ENCODE data around the gene TAS2R20. TPM values are rescaled to one million over a fixed set of nuclear protein-coding genes. Genes with fewer than 3 reads are reported as not detected.
A peak's percentile ranks its signal among the peaks of the same experiment; 100 is the strongest.

The TAS2R20 gene
- polyA plus RNA-seq, 1 donor: 2.5 TPM

DNA sequence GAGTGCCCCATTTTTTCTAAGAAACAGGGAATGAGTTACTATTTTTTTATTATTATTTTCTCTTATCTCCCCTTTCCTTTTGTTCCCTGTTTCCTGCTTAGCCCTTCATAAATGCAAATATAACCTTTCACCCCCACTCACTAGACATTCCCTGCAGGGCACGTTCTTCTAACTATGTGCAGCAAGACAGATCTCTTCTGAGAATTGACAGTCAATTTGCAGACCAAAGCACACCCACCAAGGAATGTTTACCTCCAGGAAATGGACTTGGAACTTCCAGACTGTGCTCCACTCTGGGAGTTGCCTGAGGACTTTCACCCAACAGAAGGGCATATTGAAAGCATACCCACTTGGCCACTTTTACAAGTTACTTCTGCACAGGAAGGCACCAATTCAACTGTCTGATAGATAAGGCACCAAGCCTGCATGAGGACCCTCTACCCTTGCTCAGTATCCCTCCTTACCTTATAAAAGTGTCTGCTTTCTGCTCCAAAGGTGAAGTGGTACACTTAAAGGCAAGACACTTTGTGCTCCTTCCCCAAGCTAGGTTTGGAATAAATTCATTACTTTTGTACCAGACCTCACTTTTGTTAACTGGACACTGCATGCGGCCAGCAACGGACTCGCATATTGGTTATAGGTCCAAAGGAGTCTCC, 17.8 kb upstream of the TAS2R20 start:
- Histone ChIP-seq H3K9me3 (ENCODE audit: control insufficient read depth, low read depth, low read length) (no peaks in the 10 kb centered on the region), H3K27me3 (ENCODE audit: control insufficient read depth, insufficient read depth, low read length) (no peaks in the 10 kb centered on the region), H3K4me3 (ENCODE audit: low read length) (no peak overlapping the region), H3K27ac (ENCODE audit: low read length) (peak overlapping the region; percentile 70), H3K4me1 (ENCODE audit: control insufficient read depth, insufficient read depth, low read length) (peaks cover 18% of the 10 kb centered on the region), H3K36me3 (ENCODE audit: control insufficient read depth, insufficient read depth, low read length) (peaks cover 2% of the 10 kb centered on the region)
- peak; percentile 84 to 93 for DNase-seq
- WGBS (ENCODE audit: insufficient coverage, low lambda C conversion rate): 100% methylated on average over 3 of the region's 4 CpGs

DNA sequence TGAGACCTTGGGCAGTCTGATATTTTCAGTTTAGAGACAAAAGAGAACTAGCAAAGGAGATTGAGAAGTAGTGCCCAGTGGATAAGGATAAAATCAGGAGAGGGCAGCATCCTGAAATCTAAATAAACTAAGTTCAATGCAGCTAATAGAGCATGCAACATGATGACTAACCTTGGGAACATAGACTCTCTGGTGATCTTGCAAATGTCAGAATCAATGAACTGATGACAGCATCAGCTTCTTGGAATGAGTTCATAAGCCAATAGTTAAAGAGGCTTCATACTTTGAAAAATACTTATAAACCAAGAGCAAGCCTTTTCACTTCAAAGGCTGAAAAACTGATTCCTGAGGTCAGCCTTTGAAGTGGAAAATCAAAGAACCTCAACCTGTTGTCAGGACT, 16.1 kb upstream of the TAS2R20 start:
- Histone ChIP-seq H3K4me3 (ENCODE audit: low read length) (no peak overlapping the region), H3K4me1 (ENCODE audit: control insufficient read depth, insufficient read depth, low read length) (peaks cover 18% of the 10 kb centered on the region), H3K27me3 (ENCODE audit: control insufficient read depth, insufficient read depth, low read length) (no peaks in the 10 kb centered on the region), H3K27ac (ENCODE audit: low read length) (no peak overlapping the region), H3K9me3 (ENCODE audit: control insufficient read depth, low read depth, low read length) (no peaks in the 10 kb centered on the region), H3K36me3 (ENCODE audit: control insufficient read depth, insufficient read depth, low read length) (peaks cover 2% of the 10 kb centered on the region)
- DNase-seq: no peak

DNA sequence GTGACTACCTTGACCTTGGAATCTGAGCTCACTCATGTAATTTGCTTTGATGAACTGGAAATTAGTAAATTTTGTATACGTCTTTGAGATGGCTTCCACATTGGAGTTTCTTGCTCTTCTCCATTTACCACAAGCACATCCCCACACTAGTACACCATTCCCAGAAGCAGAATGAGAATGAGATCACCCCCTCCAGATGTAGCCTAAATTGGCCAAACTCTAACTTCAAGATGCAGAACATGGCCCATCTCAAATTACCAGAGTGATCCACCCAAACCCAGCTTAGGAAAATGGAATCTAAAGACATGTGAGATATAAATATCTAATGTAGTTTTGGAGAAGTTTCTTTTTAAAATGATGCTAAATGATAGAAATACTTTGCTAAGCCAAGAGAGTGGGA, 9.5 kb upstream of the TAS2R20 start:
- H3K36me3 ChIP-seq (ENCODE audit: control insufficient read depth, insufficient read depth, low read length): peaks cover 1% of the 10 kb centered on the region
- H3K9me3 ChIP-seq (ENCODE audit: control insufficient read depth, low read depth, low read length): no peaks in the 10 kb centered on the region
- no peak overlapping the region for H3K4me3 ChIP-seq (ENCODE audit: low read length)
- H3K4me1 ChIP-seq (ENCODE audit: control insufficient read depth, insufficient read depth, low read length): no peaks in the 10 kb centered on the region
- DNase-seq: no peak
- no peaks in the 10 kb centered on the region for H3K27me3 ChIP-seq (ENCODE audit: control insufficient read depth, insufficient read depth, low read length)
- WGBS (ENCODE audit: insufficient coverage, low lambda C conversion rate): no CpG with 5 or more reads among the region's 1 CpG
- no peak overlapping the region for H3K27ac ChIP-seq (ENCODE audit: low read length)

GRCh38 chr12:10994307-10994706, 3.8 kb downstream of the TAS2R20 start:
- no peaks in the 10 kb centered on the region for H3K4me1 ChIP-seq (ENCODE audit: control insufficient read depth, insufficient read depth, low read length)
- DNase-seq: no peak
- no peaks in the 10 kb centered on the region for H3K36me3 ChIP-seq (ENCODE audit: control insufficient read depth, insufficient read depth, low read length)
- no CpG with 5 or more reads among the region's 3 CpGs for WGBS (ENCODE audit: insufficient coverage, low lambda C conversion rate)
- H3K27me3 ChIP-seq (ENCODE audit: control insufficient read depth, insufficient read depth, low read length): no peaks in the 10 kb centered on the region
- H3K27ac ChIP-seq (ENCODE audit: low read length): no peak overlapping the region
- no peaks in the 10 kb centered on the region for H3K9me3 ChIP-seq (ENCODE audit: control insufficient read depth, low read depth, low read length)
- H3K4me3 ChIP-seq (ENCODE audit: low read length): no peak overlapping the region

GRCh38 chr12:10989107-10989506, 9.0 kb downstream of the TAS2R20 start:
- H3K27me3 ChIP-seq (ENCODE audit: control insufficient read depth, insufficient read depth, low read length): no peaks in the 10 kb centered on the region

DNA sequence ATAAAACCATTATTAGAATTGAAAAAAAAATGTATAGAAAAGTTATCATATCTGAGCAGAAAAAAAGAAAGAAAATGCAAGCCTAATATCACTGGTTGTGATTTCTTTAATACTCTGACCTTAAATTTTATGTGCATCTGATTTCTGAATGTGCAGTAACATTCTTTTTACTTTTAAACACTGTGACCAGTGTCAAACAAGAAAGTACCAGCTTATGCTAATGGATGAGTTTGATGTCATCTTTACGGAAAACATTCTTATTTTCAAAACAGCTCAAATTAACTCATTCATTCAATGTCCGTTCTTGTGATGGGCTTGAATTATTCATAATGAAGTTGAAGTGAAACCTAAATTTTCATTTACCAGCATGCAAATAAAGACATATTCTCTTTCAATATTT, 11.3 kb downstream of the TAS2R20 start, which contains the start of gene TAS2R50:
TSS of gene TAS2R50 (minus strand) at position 101 of the 400 bp plus-strand sequence. CDS start at position 49, 52 bp downstream.
- Histone ChIP-seq H3K4me3 (ENCODE audit: low read length) (no peak within 1 kb of the TSS), H3K27me3 (ENCODE audit: control insufficient read depth, insufficient read depth, low read length) (no peaks in the 10 kb centered on the region), H3K36me3 (ENCODE audit: control insufficient read depth, insufficient read depth, low read length) (no peaks in the 10 kb centered on the region), H3K27ac (ENCODE audit: low read length) (no peak within 1 kb of the TSS), H3K4me1 (ENCODE audit: control insufficient read depth, insufficient read depth, low read length) (no peaks in the 10 kb centered on the region), H3K9me3 (ENCODE audit: control insufficient read depth, low read depth, low read length) (no peaks in the 10 kb centered on the region)
- WGBS (ENCODE audit: insufficient coverage, low lambda C conversion rate): 0% methylated on average over 1 of the region's 2 CpGs
- DNase-seq: no peak

More at GRCh38 chr12:10989107-10989506, 9.0 kb downstream of the TAS2R20 start:
- Histone ChIP-seq H3K36me3 (ENCODE audit: control insufficient read depth, insufficient read depth, low read length) (no peaks in the 10 kb centered on the region), H3K4me3 (ENCODE audit: low read length) (no peak overlapping the region), H3K4me1 (ENCODE audit: control insufficient read depth, insufficient read depth, low read length) (no peaks in the 10 kb centered on the region), H3K9me3 (ENCODE audit: control insufficient read depth, low read depth, low read length) (no peaks in the 10 kb centered on the region), H3K27ac (ENCODE audit: low read length) (no peak overlapping the region)
- DNase-seq: no peak
- 89% methylated on average over 1 of the region's 2 CpGs for WGBS (ENCODE audit: insufficient coverage, low lambda C conversion rate)

GRCh38 chr12:10982244-10982643, 15.9 kb downstream of the TAS2R20 start:
- DNase-seq: no peak
- WGBS (ENCODE audit: insufficient coverage, low lambda C conversion rate): no CpG with 5 or more reads among the region's 5 CpGs
- no peaks in the 10 kb centered on the region for H3K27me3 ChIP-seq (ENCODE audit: control insufficient read depth, insufficient read depth, low read length)
- no peak overlapping the region for H3K4me3 ChIP-seq (ENCODE audit: low read length)
- H3K4me1 ChIP-seq (ENCODE audit: control insufficient read depth, insufficient read depth, low read length): no peaks in the 10 kb centered on the region
- no peaks in the 10 kb centered on the region for H3K9me3 ChIP-seq (ENCODE audit: control insufficient read depth, low read depth, low read length)
- H3K36me3 ChIP-seq (ENCODE audit: control insufficient read depth, insufficient read depth, low read length): no peaks in the 10 kb centered on the region
- H3K27ac ChIP-seq (ENCODE audit: low read length): no peak overlapping the region

GRCh38 chr12:10974965-10975364, 23.1 kb downstream of the TAS2R20 start:
- Histone ChIP-seq H3K4me1 (ENCODE audit: control insufficient read depth, insufficient read depth, low read length) (no peaks in the 10 kb centered on the region), H3K9me3 (ENCODE audit: control insufficient read depth, low read depth, low read length) (no peaks in the 10 kb centered on the region), H3K4me3 (ENCODE audit: low read length) (no peak overlapping the region), H3K36me3 (ENCODE audit: control insufficient read depth, insufficient read depth, low read length) (no peaks in the 10 kb centered on the region), H3K27me3 (ENCODE audit: control insufficient read depth, insufficient read depth, low read length) (no peaks in the 10 kb centered on the region), H3K27ac (ENCODE audit: low read length) (no peak overlapping the region)
- no peak for DNase-seq
- 92% methylated on average over 2 of the region's 3 CpGs for WGBS (ENCODE audit: insufficient coverage, low lambda C conversion rate)

- H3K27me3 ChIP-seq (ENCODE audit: control insufficient read depth, insufficient read depth, low read length): no peaks in the 10 kb centered on the region
- H3K4me3 ChIP-seq (ENCODE audit: low read length): no peak overlapping the region
- no peaks in the 10 kb centered on the region for H3K4me1 ChIP-seq (ENCODE audit: control insufficient read depth, insufficient read depth, low read length)
- no peak overlapping the region for H3K27ac ChIP-seq (ENCODE audit: low read length)
- peaks cover 2% of the 10 kb centered on the region for H3K9me3 ChIP-seq (ENCODE audit: control insufficient read depth, low read depth, low read length)
- no peaks in the 10 kb centered on the region for H3K36me3 ChIP-seq (ENCODE audit: control insufficient read depth, insufficient read depth, low read length)
- 86% methylated on average over 1 of the region's 15 CpGs for WGBS (ENCODE audit: insufficient coverage, low lambda C conversion rate)
- no peak for DNase-seq
Observed at GRCh38 chr12:10968765-10969456, 29.2 kb downstream of the TAS2R20 start.

DNA sequence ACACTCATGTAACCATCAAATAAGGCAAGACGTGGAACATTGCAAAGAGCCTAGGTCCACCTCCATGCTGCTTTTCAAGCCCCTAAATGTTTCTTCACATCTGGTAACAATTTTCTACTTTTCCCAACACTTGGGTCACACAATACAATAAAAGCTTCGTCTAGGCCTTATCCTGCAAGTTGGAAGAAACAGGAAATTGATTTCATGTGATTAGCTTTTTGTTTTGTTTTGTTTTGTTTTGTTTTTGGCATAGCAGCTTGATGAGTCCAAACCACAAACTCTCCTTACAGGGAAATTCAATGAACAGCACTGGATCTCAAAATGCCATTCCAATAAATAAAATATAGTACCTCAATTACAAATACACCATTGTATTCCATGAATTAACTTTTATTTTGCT, 30.7 kb downstream of the TAS2R20 start:
- no peak overlapping the region for H3K27ac ChIP-seq (ENCODE audit: low read length)
- no peaks in the 10 kb centered on the region for H3K27me3 ChIP-seq (ENCODE audit: control insufficient read depth, insufficient read depth, low read length)
- H3K4me1 ChIP-seq (ENCODE audit: control insufficient read depth, insufficient read depth, low read length): no peaks in the 10 kb centered on the region
- no CpG with 5 or more reads among the region's 2 CpGs for WGBS (ENCODE audit: insufficient coverage, low lambda C conversion rate)
- no peaks in the 10 kb centered on the region for H3K36me3 ChIP-seq (ENCODE audit: control insufficient read depth, insufficient read depth, low read length)
- no peak for DNase-seq
- peaks cover 2% of the 10 kb centered on the region for H3K9me3 ChIP-seq (ENCODE audit: control insufficient read depth, low read depth, low read length)
- H3K4me3 ChIP-seq (ENCODE audit: low read length): no peak overlapping the region

- Histone ChIP-seq H3K9me3 (ENCODE audit: control insufficient read depth, low read depth, low read length) (peaks cover 2% of the 10 kb centered on the region), H3K27ac (ENCODE audit: low read length) (no peak overlapping the region), H3K4me3 (ENCODE audit: low read length) (no peak overlapping the region), H3K4me1 (ENCODE audit: control insufficient read depth, insufficient read depth, low read length) (no peaks in the 10 kb centered on the region), H3K27me3 (ENCODE audit: control insufficient read depth, insufficient read depth, low read length) (no peaks in the 10 kb centered on the region), H3K36me3 (ENCODE audit: control insufficient read depth, insufficient read depth, low read length) (no peaks in the 10 kb centered on the region)
- DNase-seq: no peak
Observed at GRCh38 chr12:10966314-10966713, 31.8 kb downstream of the TAS2R20 start.
